HepG2 (cell line): ENCODE measurements around the gene SCYL1. TPM values are rescaled to one million over a fixed set of nuclear protein-coding genes. Genes with fewer than 3 reads are reported as not detected.

ENCODE experiments used
- ATAC-seq: fragments of 200-7000 bp; cut with Tn5 transposase; 3 replicates; pipeline ENCODE4 v1.9.1; 2020; ENCODE audit warnings: mild to moderate bottlenecking, moderate library complexity
- BruUV-seq: library from RNA; stranded (reverse); fragments of 400-500 nt; replicated peaks from 2 replicates; lab custom pipeline; 2021; lab: Mats Ljungman, UMichigan
- CTCF ChIA-PET: fragments of 300-600 bp; formaldehyde crosslinking; extraction: SDS; loops from one replicate; lab custom pipeline; 2021; ENCODE audit warnings: low total read pairs, inconsistent platforms, low intra/inter-chr PET ratio; lab: Yijun Ruan, JAX
- POLR2A ChIA-PET: fragments of 350-600 bp; sonication (Branson Sonifier 250); formaldehyde crosslinking; loops from one replicate; lab custom pipeline; 2020; ENCODE audit warnings: antibody characterized with exemption, inconsistent platforms; lab: Yijun Ruan, JAX
- DNase-seq: peaks from one replicate; pipeline ENCODE4 v3.0.0-alpha.2; 2015; ENCODE audit warnings: low spot score
- FAIRE-seq: peaks from 3 replicates; lab custom pipeline; 2011; peaks lifted over from hg19 to GRCh38; lab: Jason Lieb, UNC
- H2AFZ ChIP-seq: one replicate; pipeline ENCODE4 v1.6.1; 2011; ENCODE audit warnings: low read length, inconsistent platforms
- H3K27ac ChIP-seq: fragments of 300-600 bp; 3 replicates; pipeline ENCODE4 v1.8.0; 2011; ENCODE audit warnings: mixed run types, mild to moderate bottlenecking, mixed read lengths, low read length, inconsistent platforms; ENCODE audit not compliant: insufficient read depth; ENCODE audit errors: extremely low read length
- H3K27me3 ChIP-seq, 2 experiments: fragments of 200-600 bp in 1 of 2; 2 replicates in 1 of 2; 3 replicates in 1 of 2; pipeline versions ENCODE4 v1.6.0 to v1.8.0; 2011; ENCODE audit warnings: low read length in 2 of 2, mild to moderate bottlenecking in 2 of 2, moderate library complexity in 2 of 2, inconsistent platforms in 1 of 2; ENCODE audit not compliant: insufficient read depth in 2 of 2, control insufficient read depth in 1 of 2
- H3K36me3 ChIP-seq, 2 experiments: fragments of 200-600 bp in 1 of 2; replicated peaks in 1 of 2; 2 replicates in 1 of 2; 3 replicates in 1 of 2; pipeline versions ENCODE4 v1.5.1 to v1.8.0; 2011; ENCODE audit warnings: low read length in 2 of 2, inconsistent platforms in 1 of 2; ENCODE audit not compliant: insufficient read depth in 2 of 2, control insufficient read depth in 1 of 2
- H3K4me1 ChIP-seq: 2 replicates; pipeline ENCODE4 v1.5.1; 2012; ENCODE audit warnings: low read length, inconsistent platforms; ENCODE audit not compliant: insufficient read depth
- H3K4me2 ChIP-seq: 2 replicates; pipeline ENCODE4 v1.6.0; 2011; ENCODE audit warnings: low read depth, low read length, inconsistent platforms
- H3K4me3 ChIP-seq, 3 experiments: fragments of 200-600 bp in 1 of 3; sonication (generic), shearing (Covaris generic) in 1 of 3; replicated peaks in 1 of 3; 2 replicates each; pipeline ENCODE4 v1.5.1; 2011 to 2016; ENCODE audit warnings: low read length in 3 of 3, inconsistent platforms in 2 of 3, low read depth in 2 of 3, mild to moderate bottlenecking in 2 of 3, control low read depth in 1 of 3, mixed read lengths in 1 of 3; ENCODE audit not compliant: insufficient read depth in 1 of 3
- H3K79me2 ChIP-seq: one replicate; pipeline ENCODE4 v1.6.1; 2011; ENCODE audit warnings: low read length, inconsistent platforms; ENCODE audit not compliant: insufficient read depth
- H3K9ac ChIP-seq: 2 replicates; pipeline ENCODE4 v1.6.0; 2011; ENCODE audit warnings: mild to moderate bottlenecking, low read depth, low read length, inconsistent platforms; ENCODE audit not compliant: insufficient read depth
- H3K9me3 ChIP-seq: 2 replicates; pipeline ENCODE4 v1.5.1; 2012; ENCODE audit warnings: mild to moderate bottlenecking, low read length
- H4K20me1 ChIP-seq: 2 replicates; pipeline ENCODE4 v1.6.0; 2011; ENCODE audit warnings: inconsistent platforms, mild to moderate bottlenecking, low read length, moderate library complexity; ENCODE audit not compliant: insufficient read depth
- ARID5B ChIP-seq: IDR thresholded peaks from 2 replicates; pipeline ENCODE4 v1.4.0; 2020; ENCODE audit warnings: mild to moderate bottlenecking, missing genetic modification reagents
- FOSL2 ChIP-seq: sonication (generic); formaldehyde crosslinking; IDR thresholded peaks from 2 replicates; pipeline ENCODE4 v1.4.0; 2020; ENCODE audit warnings: missing genetic modification reagents
- HDAC1 ChIP-seq: sonication (generic); formaldehyde crosslinking; IDR thresholded peaks from 2 replicates; pipeline ENCODE4 v1.5.1; 2020; ENCODE audit warnings: mild to moderate bottlenecking, missing genetic modification reagents
- KLF11 ChIP-seq: IDR thresholded peaks from 2 replicates; pipeline ENCODE4 v1.6.1; 2016; ENCODE audit warnings: missing compliant biosample characterization
- KLF15 ChIP-seq: sonication (generic); formaldehyde crosslinking; IDR thresholded peaks from 2 replicates; pipeline ENCODE4 v1.8.1; 2023; ENCODE audit warnings: borderline replicate concordance, mild to moderate bottlenecking, inconsistent platforms, missing genetic modification reagents, mixed read lengths
- LCORL ChIP-seq, 2 experiments: fragments of 450-650 bp in 1 of 2; sonication (generic) in 1 of 2; formaldehyde crosslinking in 1 of 2; IDR thresholded peaks; 2 replicates each; pipeline versions ENCODE4 v1.5.0 to v1.6.1; 2017 to 2020; ENCODE audit warnings: antibody characterized with exemption in 1 of 2, missing genetic modification reagents in 1 of 2
- NCOR1 ChIP-seq: fragments of 200-600 bp; sonication (generic); IDR thresholded peaks from 2 replicates; pipeline ENCODE4 v1.7.0; 2017; ENCODE audit warnings: antibody characterized with exemption, low read length, borderline replicate concordance
- RBFOX2 ChIP-seq: fragments of 200-400 bp; formaldehyde crosslinking; IDR thresholded peaks from 2 replicates; pipeline ENCODE4 v1.6.1; 2017; ENCODE audit warnings: low read depth, mild to moderate bottlenecking, low read length
- RBM39 ChIP-seq: fragments of 200-400 bp; formaldehyde crosslinking; IDR thresholded peaks from one replicate; pipeline ENCODE4 v1.6.1; 2018; ENCODE audit warnings: antibody characterized with exemption, mild to moderate bottlenecking, low read depth, low read length; ENCODE audit not compliant: poor library complexity, severe bottlenecking
- SAFB2 ChIP-seq: sonication (generic); formaldehyde crosslinking; IDR thresholded peaks from 2 replicates; pipeline ENCODE4 v1.5.1; 2020; ENCODE audit warnings: missing genetic modification reagents, low read depth, mild to moderate bottlenecking, borderline replicate concordance
- SRF ChIP-seq: IDR thresholded peaks from 2 replicates; pipeline ENCODE4 v1.6.1; 2011; ENCODE audit warnings: mild to moderate bottlenecking, low read depth, low read length, moderate library complexity
- SRSF1 ChIP-seq: fragments of 200-400 bp; formaldehyde crosslinking; optimal IDR thresholded peaks from 2 replicates; pipeline ENCODE3; 2017; ENCODE audit warnings: mild to moderate bottlenecking, low read depth, low read length, moderate library complexity
- TEAD2 ChIP-seq: sonication (generic); formaldehyde crosslinking; IDR thresholded peaks from 2 replicates; pipeline ENCODE4 v1.9.0; 2021; ENCODE audit warnings: missing genetic modification reagents
- ZFY ChIP-seq: sonication (generic); formaldehyde crosslinking; IDR thresholded peaks from 2 replicates; pipeline ENCODE4 v1.4.0; 2020; ENCODE audit warnings: missing genetic modification reagents
- ZMYM3 ChIP-seq: sonication (generic); formaldehyde crosslinking; IDR thresholded peaks from 2 replicates; pipeline ENCODE4 v1.5.1; 2020; ENCODE audit warnings: mild to moderate bottlenecking, missing genetic modification reagents
- ZNF138 ChIP-seq: sonication (generic); formaldehyde crosslinking; IDR thresholded peaks from 2 replicates; pipeline ENCODE4 v1.5.0; 2020; ENCODE audit warnings: mild to moderate bottlenecking, low read depth, missing genetic modification reagents
- WGBS: methylation state at CpG from one replicate; pipeline ENCODE4 v1.1.6; 2017; ENCODE audit warnings: low lambda C conversion rate; 5-methylcytosine and 5-hydroxymethylcytosine counted together
- in situ Hi-C: cut with HindIII; loops from 2 replicates; pipeline ENCODE4 v1.10.0; 2017; ENCODE audit warnings: low pct_unique_long_range_greater_than_20kb; ENCODE audit not compliant: extremely low pct_ligation_motif_present
- intact Hi-C: fragments of 100-400 bp; cut with micrococcal nuclease; formaldehyde crosslinking; loops from one replicate; pipeline ENCODE4 v1.10.0; 2022; ENCODE audit not compliant: unreplicated experiment
- polyA plus RNA-seq, 8 experiments: library from polyadenylated mRNA; depleted of rRNA in 3 of 8; stranded (reverse) in 7 of 8; unstranded in 1 of 8; fragments of >200 nt; fragmentation: Illumina TruSeq in 4 of 8; extraction: Trizol in 4 of 8; gene quantifications; 2 replicates each; pipeline versions ENCODE4 v1.2.1 to v1.2.3, GENCODE V29; 2011 to 2016; ENCODE audit warnings: low read depth in 4 of 8, missing spikeins in 1 of 8, mixed read lengths in 1 of 8; ENCODE audit not compliant: insufficient read depth in 1 of 8
- total RNA-seq, 5 experiments: library from RNA; depleted of rRNA; stranded (reverse); fragments of >200 nt; fragmentation: Illumina TruSeq; extraction: Trizol; gene quantifications; 2 replicates each; pipeline ENCODE4 v1.2.3, GENCODE V29; 2016; ENCODE audit warnings: low read depth in 1 of 5
- TF ChIP-seq, protein P1 (sequence below): IDR thresholded peaks from 2 replicates; pipeline ENCODE4 v1.6.1; 2016
- TF ChIP-seq, protein P2 (sequence below): sonication (generic); formaldehyde crosslinking; IDR thresholded peaks from 2 replicates; pipeline ENCODE4 v1.5.1; 2020; ENCODE audit warnings: missing genetic modification reagents, mild to moderate bottlenecking, borderline replicate concordance

The SCYL1 gene
- total and polyA plus RNA-seq, 2 of the 13 experiments (the other 11 are each of a cell fraction or from before 2014, with no cell fraction given): 65.9 to 103 TPM

DNA sequence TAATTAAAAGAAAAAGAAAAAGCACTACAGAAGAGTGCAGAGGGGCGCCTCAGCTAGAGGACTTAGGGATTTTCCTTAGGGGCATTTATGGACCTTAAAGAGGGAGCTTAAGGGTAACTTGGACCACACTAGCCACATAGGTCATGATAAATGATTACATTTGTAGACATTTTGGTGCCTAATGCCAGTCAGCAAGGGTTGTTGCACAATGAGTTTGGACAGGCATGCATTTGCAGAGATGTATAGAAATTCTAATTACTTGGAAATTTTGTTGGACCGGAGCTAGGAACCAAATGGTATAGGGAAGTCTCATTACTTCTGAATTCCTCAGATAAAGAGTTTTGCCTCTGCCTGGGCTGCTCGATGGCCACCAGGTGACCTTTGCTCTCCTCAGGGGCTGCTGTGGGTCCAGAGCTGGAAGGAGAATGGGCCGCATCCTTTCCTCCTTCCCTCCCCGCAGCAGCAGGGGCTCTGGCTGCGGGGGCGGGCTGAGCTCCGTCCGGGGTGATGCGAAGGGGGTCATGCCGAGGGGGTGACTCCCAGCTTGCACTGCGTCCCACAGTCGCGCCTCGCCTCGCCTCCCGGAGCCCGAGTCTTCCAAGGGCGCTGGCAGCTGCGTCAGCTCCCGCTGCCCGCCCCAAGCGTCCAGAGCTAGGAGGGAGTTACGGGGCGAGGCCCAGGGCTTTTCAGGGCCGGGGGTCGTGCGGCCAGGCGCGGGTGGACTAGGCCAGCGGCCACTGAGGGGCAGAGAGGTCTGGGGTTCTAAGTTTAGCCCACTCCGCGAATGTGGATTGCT, 46.3 kb upstream of the SCYL1 start:
- intact Hi-C loops (no loop called here), in situ Hi-C loops (no loop called here)
- peak overlapping the region in 2 of 3 experiments; percentile 5 to 60; a peak in 4 of 6 replicates for H3K4me3 ChIP-seq
- no peaks in the 10 kb centered on the region; a peak in 1 of 5 replicates for H3K27me3 ChIP-seq
- CTCF ChIA-PET: no interaction called here
- H3K27ac ChIP-seq: peak overlapping the region; percentile 95
- POLR2A ChIA-PET: interaction anchor here (0.9 to 17.5 kb wide), 16 partner anchors 7 to 164 kb away, joined by 3 to 1590 read pairs (median 6); partner anchors contain the start of genes CDC42EP2, MALAT1, NEAT1 and SCYL1
- H3K79me2 ChIP-seq: peaks cover 18% of the 10 kb centered on the region
- peak overlapping the region; percentile 82 for H3K4me2 ChIP-seq
- no TSS peak for BruUV-seq
- peak overlapping the region; percentile 59 for H3K9ac ChIP-seq
- H3K4me1 ChIP-seq: peaks cover 58% of the 10 kb centered on the region
- 77% methylated on average over 21 of the region's 33 CpGs for WGBS
- no peaks in the 10 kb centered on the region for H4K20me1 ChIP-seq
- DNase-seq (no peak), FAIRE-seq (no peak), ATAC-seq (no peak)
- H3K36me3 ChIP-seq: no peaks in the 10 kb centered on the region
- no peaks in the 10 kb centered on the region for H3K9me3 ChIP-seq
- peak overlapping the region; percentile 35 for H2AFZ ChIP-seq
- TF ChIP-seq RBM39: peak; percentile 60
- 0 out of 2 replicates have a peak, but pooled peaks have one; percentile 8 for TF ChIP-seq ZNF138 (CRISPR knock-in tag)
- TF ChIP-seq LCORL (IDR thresholded peaks at IDR 0.05): no peak
- TF ChIP-seq LCORL (CRISPR knock-in tag; IDR thresholded peaks at IDR 0.05): 0 out of 2 replicates have a peak, but pooled peaks have one; percentile 33
- 0 out of 2 replicates have a peak, but pooled peaks have one; percentile 12 for TF ChIP-seq ARID5B (CRISPR knock-in tag)
- no peak for TF ChIP-seq SRF
- no peak for TF ChIP-seq NCOR1
- TF ChIP-seq SAFB2 (CRISPR knock-in tag): no peak
- TF ChIP-seq, protein P1, sequence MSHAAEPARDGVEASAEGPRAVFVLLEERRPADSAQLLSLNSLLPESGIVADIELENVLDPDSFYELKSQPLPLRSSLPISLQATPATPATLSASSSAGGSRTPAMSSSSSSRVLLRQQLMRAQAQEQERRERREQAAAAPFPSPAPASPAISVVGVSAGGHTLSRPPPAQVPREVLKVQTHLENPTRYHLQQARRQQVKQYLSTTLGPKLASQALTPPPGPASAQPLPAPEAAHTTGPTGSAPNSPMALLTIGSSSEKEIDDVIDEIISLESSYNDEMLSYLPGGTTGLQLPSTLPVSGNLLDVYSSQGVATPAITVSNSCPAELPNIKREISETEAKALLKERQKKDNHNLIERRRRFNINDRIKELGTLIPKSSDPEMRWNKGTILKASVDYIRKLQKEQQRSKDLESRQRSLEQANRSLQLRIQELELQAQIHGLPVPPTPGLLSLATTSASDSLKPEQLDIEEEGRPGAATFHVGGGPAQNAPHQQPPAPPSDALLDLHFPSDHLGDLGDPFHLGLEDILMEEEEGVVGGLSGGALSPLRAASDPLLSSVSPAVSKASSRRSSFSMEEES (CRISPR knock-in tag): no peak
- TF ChIP-seq HDAC1 (CRISPR knock-in tag): no peak
- TF ChIP-seq KLF15 (CRISPR knock-in tag): no peak
- TF ChIP-seq, protein P2, sequence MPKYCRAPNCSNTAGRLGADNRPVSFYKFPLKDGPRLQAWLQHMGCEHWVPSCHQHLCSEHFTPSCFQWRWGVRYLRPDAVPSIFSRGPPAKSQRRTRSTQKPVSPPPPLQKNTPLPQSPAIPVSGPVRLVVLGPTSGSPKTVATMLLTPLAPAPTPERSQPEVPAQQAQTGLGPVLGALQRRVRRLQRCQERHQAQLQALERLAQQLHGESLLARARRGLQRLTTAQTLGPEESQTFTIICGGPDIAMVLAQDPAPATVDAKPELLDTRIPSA: no peak
- TF ChIP-seq ZFY: no peak
- TF ChIP-seq KLF11: no peak
- TF ChIP-seq SRSF1: no peak
- no peak for TF ChIP-seq TEAD2 (CRISPR knock-in tag)
- no peak for TF ChIP-seq FOSL2 (CRISPR knock-in tag)
- peak; percentile 66 for TF ChIP-seq RBFOX2
- TF ChIP-seq ZMYM3: 0 out of 2 replicates have a peak, but pooled peaks have one; percentile 12
